Measurements from ENCODE around the gene AGO3. TPM values are rescaled to one million over a fixed set of nuclear protein-coding genes. Genes with fewer than 3 reads are reported as not detected.

Gene AGO3
- total and polyA plus RNA-seq, 2 experiments from 2014 or later = 19.2 to 27.3 TPM

- H3F3A ChIP-seq (replicated peaks; ENCODE audit: low read depth) = 0 out of 2 replicates have a peak, but pooled peaks cover 16% of the 10 kb centered on the region
- no peaks in the 10 kb centered on the region for H4K20me1 ChIP-seq (replicated peaks; ENCODE audit: insufficient read depth)
- no peaks in the 10 kb centered on the region for H3K27me3 ChIP-seq (ENCODE audit: insufficient read depth)
- DNase-seq (ENCODE audit: low spot score) (no peak), ATAC-seq (no peak)
- H3K36me3 Mint-ChIP-seq (ENCODE audit: low read depth) = peaks cover 9% of the 10 kb centered on the region; the same call in 2 of the 3 replicates
- H3K4me2 ChIP-seq = no peak overlapping the region
- no peak overlapping the region for H3K4me3 Mint-ChIP-seq
- H3K4me3 ChIP-seq = no peak overlapping the region
- H3K79me2 ChIP-seq (replicated peaks; ENCODE audit: insufficient read depth) = no peaks in the 10 kb centered on the region
- peaks cover 6% of the 10 kb centered on the region for H3K4me1 ChIP-seq (ENCODE audit: insufficient read depth)
- TF ChIP-seq NANOG (IDR thresholded peaks at IDR 0.05; ENCODE audit: borderline replicate concordance) (no peak), CTCF (conservative IDR thresholded peaks at IDR 0.05; ENCODE audit: low read depth in 2 of 2) (no peak), EZH2phosphoT487 (IDR thresholded peaks at IDR 0.05; ENCODE audit: unreplicated experiment) (no peak), ETS1 (IDR thresholded peaks at IDR 0.05) (no peak), CREB1 (CRISPR knock-in tag; IDR thresholded peaks at IDR 0.05; ENCODE audit: low read depth) (no peak), POLR2AphosphoS5 (IDR thresholded peaks at IDR 0.05; ENCODE audit: low read depth) (no peak), ZNF462 (CRISPR knock-in tag; IDR thresholded peaks at IDR 0.05) (no peak), JUNB (IDR thresholded peaks at IDR 0.05; ENCODE audit: unreplicated experiment) (no peak)
- H3K4me1 Mint-ChIP-seq = peaks cover 17% of the 10 kb centered on the region
- no peaks in the 10 kb centered on the region for H3K9me2 ChIP-seq (ENCODE audit: insufficient read depth)
- H2AFZ ChIP-seq = no peak overlapping the region
- H3K36me3 ChIP-seq (ENCODE audit: insufficient read depth) = peaks cover 3% of the 10 kb centered on the region; the same call in 1 of the 2 replicates
- no peaks in the 10 kb centered on the region; the same call in 2 of the 3 replicates for H3K9me3 Mint-ChIP-seq
- H3K27me3 Mint-ChIP-seq (ENCODE audit: insufficient read depth, low read depth, poor library complexity) = peaks cover 3% of the 10 kb centered on the region
- no peak overlapping the region for H3K27ac Mint-ChIP-seq
- H3K27ac ChIP-seq (ENCODE audit: low read depth) = no peak overlapping the region
These were observed 167.9 kb downstream of the AGO3 start for GRCh38 chr1:36098650-36099365.
